Stimulated activated CD4-positive, alpha-beta T cell treated with anti-CD3 and anti-CD28 coated beads, TNF-alpha, amount 100 ng/mL, for 1 hour (primary cell): ENCODE measurements around the gene PARVG.

Experiments used
- DNase-seq, 3 donors: peaks; one replicate each; pipeline ENCODE4 v3.0.0-alpha.2; 2020; ENCODE audit warnings: low read depth in 3 of 3, low spot score in 1 of 3

The PARVG gene

DNA sequence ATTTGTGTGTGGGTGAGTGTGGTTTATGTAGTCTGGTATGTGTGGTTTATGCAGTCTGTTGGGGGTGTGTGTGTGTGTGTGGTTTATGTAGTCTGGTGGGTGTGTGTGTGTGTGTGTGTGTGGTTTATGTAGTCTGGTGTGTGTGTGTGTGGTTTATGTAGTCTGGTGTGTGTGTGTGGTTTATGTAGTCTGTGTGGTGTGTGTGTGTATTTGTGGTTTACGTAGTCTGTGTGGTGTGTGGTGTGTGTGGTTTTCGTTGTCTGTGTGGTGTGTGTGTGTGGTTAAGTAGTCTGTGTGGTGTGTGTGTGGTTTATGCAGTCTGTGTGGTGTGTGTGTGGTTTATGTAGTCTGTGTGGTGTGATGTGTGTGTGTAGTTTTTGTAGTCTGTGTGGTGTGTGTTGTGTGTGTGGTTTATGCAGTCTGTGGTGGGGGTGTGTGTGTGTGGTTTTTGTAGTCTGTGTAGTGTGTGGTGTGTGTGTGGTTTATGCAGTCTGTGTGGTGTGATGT, 26.2 kb upstream of the PARVG start:
- no peak for DNase-seq

GRCh38 chr22:44155115-44155514, 25.6 kb upstream of the PARVG start:
- no peak for DNase-seq

- no peak for DNase-seq
Measured at GRCh38 chr22:44157916-44158618, 22.7 kb upstream of the PARVG start.

DNA sequence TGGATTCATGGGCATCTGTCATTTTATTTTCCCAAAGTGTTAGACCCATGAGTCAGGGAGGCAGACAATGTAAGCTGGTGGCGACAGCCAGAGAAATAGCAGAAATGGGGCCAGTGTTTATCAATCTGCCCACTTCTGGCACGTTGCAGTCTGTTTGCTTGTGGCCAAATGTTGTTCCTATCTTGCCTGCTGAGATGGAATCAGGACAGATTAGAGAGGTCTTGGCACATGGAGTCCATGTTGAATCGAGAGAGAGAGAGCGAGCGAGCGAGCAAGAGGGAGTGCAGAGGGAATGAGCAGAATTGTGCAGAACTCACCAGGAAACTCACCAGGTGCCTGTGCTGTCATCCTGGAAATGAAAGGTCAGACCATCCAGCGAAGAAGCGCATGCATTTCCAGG, 21.9 kb upstream of the PARVG start:
- no peak for DNase-seq

- DNase-seq, result no peak
Measured at GRCh38 chr22:44159221-44159620, 21.5 kb upstream of the PARVG start.

DNA sequence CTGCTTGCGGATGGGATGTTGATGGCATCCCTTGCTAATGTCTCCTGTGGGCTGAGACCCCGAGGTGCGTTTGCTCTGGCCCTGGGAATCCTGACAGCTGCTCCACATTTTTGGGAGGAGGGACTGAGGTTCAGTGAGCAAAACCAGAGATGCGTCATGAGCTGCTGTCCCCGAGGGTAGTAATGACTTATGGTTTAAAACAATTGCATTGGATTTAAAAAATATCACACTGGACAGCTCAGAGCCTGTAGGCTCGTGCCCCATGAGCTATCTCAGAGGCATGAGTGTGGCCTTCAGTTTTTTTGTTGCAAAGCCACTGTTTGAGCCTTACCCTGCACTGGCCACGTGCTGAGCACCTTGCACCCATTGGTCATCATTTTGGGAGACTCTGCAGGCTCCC, 20.9 kb upstream of the PARVG start:
- DNase-seq, result no peak

DNA sequence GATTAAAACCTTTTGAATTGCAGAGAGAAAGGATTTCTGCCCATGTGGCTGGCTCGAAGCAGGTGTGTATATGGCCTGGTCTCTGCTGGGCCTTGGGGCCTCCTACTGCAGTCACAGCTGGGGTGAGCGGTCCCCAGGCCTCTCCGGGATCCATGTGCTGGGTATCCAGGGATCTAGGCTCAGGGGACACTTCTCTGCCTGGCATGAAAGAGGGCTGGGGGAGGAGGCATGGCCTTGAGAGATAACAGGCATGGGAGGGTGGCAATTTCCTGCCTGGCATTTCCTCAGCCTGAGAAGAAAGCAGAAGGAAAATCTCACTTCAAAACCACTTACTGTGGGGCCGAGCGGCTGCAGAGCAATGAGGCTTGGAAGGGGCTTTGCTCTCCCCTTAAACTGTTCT, 20.3 kb upstream of the PARVG start:
- no peak for DNase-seq

DNA sequence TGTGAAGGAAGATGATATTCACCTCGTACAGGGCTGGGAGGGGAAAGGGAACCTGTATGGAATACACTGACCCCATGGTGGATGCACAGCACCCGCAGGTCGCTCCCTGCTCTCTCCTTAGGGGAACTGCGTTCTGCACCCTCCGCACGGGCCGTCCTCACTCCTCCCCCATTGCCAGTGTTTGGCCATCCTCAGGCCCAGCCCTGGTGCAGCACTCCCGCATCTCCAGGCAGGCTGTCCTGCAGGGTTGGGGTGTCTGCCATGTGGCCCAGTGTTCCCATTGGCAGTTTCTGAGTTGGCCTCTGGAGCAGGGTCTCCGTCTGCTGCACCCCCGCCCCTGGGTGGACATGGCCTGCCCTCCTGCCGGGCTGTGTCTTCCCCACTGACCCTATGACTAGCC, 19.1 kb upstream of the PARVG start:
- DNase-seq, result no peak

DNA sequence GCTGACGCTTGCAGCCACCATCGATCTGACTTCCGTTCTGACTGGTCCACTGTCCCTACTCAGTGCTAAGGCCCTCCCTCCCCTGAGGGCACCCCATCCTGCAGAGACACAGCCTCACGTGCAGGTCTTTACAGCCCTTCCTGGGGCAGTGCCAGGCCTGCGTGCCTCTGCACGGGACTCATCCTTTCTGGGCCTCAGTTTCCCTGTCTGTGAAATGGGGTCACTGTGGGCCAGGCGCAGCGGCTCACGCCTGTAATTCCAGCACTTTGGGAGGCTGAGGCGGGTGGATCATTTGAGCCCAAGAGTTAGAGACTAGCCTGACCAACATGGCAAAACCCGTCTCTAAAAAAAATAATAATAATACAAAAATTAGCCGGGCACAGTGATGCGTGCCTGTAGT, 17.8 kb upstream of the PARVG start:
- DNase-seq, result no peak

DNA sequence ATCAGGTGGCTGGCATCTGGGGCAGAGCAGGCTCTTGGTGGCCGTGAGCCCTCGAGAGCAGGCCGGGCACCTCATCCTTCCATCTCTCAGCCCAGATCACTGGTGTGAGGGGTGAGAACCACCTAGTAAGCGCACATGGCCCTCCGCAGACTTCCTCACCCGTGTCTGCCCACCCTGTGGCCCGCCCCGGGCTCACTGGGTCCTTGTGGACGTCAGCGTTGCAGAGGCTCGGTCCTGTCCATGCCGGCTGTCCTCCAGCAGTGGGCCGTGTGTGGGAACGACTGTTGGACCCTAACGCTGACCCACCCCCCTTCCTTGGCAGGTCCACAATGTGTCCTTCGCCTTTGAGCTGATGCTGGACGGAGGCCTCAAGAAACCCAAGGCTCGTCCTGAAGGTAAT, 17.2 kb upstream of the PARVG start:
- no peak for DNase-seq

DNA sequence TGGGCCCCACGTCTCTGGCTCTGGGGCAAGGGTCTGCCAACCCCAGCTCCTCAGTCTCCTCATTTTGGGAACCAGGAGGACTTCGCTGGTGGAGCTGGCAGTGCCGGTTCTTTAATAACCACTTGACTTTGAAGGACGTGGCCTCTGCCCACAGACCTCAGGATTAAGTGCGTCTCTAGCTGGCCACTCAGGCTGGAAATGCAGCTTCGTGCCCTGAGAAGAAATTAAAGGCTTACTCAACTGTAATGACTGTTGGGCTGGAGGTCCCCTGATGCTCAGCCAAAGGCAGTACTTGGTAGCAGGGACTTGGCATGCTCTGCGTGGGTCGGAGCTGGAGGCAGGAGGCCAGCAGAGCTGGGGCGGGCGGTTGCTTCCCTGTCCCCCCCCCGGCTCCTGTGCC, 16.7 kb upstream of the PARVG start:
- no peak for DNase-seq

- DNase-seq, result no peak
Measured at GRCh38 chr22:44165286-44165874, 15.3 kb upstream of the PARVG start.

DNA sequence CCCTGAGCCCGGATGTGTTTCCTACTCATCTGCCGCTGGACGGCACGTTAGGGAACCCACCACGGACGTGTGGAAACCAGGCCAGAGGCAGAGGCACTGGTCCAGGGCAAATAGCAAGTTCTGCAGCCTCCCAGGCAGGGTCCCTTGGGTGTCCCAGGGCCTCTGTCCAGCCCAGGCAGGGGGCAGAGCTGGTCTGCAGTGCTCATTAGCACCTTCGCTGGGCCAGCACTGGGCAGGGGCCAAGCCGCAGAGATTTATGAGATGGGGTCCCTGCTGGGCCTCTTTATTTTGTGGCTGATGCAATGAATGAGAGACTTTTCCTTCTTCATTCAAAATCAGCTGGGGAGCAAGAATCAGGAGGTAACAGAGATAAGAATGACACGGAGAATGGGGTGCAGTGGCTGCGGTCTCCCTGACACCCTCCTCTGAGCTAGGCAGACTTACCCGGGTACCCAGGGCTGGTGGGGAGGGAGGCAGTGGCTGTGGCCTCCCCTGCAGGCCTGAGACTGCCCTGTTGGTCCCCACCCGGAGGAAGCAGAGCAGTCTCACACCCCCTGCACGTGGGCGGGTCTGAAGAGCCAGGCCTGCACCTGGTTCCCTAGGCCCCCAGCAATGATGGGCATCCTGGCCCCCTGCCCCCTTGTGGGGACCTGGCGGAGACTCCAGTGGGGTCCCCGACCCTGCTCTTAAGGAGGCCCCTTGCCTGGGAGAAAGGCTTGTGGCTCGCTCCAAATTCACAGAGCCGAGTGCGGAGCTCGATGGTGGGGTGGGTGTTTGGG, 14.0 kb upstream of the PARVG start:
- no peak for DNase-seq

GRCh38 chr22:44167501-44167900, 13.2 kb upstream of the PARVG start:
- DNase-seq, result no peak

- no peak for DNase-seq
Measured at GRCh38 chr22:44168206-44168605, 12.5 kb upstream of the PARVG start.

DNA sequence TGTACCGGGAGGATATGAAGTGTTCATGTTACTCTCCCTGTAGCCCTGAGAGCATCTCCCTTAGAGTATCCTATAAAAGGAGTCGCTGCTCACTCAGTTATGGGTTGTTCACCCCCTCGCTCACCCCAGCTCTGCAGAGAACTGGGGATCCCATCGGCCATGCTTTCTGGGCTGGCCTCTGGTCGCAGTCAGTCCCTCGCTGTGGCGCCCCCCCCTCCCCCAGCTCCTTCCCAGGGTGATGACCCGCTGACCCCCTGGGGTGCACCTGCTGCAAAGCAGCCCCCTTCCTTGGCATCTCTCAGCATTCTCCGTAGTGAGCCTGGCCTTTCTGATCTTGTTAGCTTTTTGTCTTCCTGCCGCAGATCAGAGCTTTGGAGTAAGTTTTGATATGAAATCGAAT, 10.3 kb upstream of the PARVG start:
- DNase-seq, result no peak

- DNase-seq, result no peak
Measured at GRCh38 chr22:44171561-44171960, 9.2 kb upstream of the PARVG start.

GRCh38 chr22:44172370-44173108, 8.2 kb upstream of the PARVG start:
- no peak for DNase-seq

DNA sequence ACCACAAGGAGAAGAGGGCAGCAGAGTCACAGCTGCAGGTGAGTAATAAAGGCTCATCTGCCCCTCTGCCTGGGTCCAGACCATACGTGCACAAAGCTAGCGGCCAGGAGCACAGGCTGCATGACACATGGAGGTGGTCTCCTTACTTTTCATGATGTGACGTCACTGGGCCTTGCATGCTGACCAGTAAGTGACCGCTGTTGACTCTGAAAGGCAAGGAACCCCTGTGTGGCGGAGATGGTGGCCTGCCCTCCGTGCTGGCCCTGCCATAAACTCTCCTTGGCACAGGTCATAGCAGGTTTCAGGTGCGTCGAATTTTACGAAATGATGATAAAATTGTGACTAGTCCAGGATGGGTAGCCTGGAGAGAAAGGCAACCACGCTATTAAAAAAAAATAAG, 7.6 kb upstream of the PARVG start:
- DNase-seq, result no peak

GRCh38 chr22:44175676-44176075, 5.0 kb upstream of the PARVG start:
- no peak for DNase-seq

DNA sequence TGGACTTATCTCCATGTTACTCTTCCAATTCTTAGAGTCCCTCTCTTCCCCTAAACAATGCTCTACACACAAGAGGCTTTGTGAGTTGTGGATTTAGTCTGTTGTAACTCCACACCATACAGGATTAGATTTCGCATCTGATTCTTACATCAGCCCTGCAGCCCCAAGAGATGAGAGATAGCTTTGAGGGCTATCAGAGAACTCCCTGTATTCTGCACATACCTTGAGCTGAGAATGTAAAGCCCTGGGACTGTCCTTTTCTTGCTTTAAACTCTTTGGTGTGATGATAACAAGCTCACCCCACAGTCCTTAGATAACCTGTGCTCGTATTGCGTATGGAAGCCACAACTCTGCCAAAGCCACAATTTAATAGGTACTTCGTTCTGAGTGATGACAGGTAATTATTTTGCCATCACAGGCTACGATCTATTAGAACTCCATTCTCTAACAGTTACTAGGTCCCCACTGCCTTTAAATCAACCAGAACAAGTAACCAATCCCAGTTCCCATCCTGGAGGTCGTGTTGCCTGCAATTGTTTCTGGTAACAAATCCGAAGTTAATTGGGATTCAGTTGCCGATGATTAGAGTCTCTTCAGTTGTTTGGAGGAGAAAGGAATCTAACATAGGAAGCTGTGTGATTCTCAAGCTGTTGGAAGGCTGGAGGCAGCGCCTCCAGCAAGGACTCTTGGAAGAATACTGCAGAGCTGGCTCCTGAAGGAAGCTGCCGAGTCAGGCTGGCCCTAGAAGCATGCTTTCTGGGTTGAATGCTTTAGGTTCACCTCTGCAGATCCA, 1.3 kb upstream of the PARVG start:
- no peak for DNase-seq
